AG10803 (cell line): ENCODE data around the gene IL6ST.

Experiments
- DNase-seq: peaks from one replicate; pipeline ENCODE4 v3.0.0; 2010; ENCODE audit warnings: low read depth
- H3K4me3 ChIP-seq: 2 replicates; pipeline ENCODE4 v1.5.1; 2011; ENCODE audit warnings: mild to moderate bottlenecking, low read length, control low read depth
- TF ChIP-seq, protein P1 (sequence below): conservative IDR thresholded peaks from 2 replicates; pipeline ENCODE4 v1.5.1; 2011; ENCODE audit warnings: mild to moderate bottlenecking, low read length, control low read depth, inconsistent platforms

IL6ST gene

DNA sequence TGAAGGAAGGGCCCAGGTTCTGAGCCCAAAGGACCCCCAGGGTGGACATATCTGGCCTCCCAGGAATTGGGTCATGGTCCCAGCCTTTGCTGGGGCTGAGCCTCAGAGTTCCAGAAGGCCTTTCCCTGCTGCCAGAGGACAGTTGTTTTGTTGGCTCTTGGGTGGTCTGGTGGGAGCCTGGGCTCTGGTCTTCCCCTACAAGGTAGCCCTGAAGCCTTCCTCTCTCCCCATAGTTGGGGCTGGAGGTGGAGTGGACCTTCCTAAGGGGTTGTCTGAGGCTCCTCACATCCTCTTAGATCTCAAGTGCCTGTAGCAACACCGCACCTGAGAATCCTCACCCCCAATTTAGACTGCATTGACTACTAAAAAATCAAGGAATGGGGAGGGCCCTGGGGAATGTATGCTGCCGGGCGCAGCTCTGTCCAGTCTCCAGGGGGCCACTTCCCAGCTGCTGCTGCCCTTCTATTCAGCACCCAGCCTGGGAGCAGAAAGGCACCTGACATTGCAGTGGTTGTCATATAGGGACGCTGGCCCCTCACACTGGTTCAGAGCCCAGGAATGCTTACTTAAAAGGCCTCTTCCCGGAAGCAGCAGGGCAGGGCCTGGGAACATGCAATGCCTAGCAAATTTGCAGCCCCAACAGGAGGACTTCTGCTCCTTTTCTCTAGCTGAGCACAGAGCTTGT, 77.2 kb downstream of the IL6ST start:
- DNase-seq = no peak
- TF ChIP-seq, protein P1, sequence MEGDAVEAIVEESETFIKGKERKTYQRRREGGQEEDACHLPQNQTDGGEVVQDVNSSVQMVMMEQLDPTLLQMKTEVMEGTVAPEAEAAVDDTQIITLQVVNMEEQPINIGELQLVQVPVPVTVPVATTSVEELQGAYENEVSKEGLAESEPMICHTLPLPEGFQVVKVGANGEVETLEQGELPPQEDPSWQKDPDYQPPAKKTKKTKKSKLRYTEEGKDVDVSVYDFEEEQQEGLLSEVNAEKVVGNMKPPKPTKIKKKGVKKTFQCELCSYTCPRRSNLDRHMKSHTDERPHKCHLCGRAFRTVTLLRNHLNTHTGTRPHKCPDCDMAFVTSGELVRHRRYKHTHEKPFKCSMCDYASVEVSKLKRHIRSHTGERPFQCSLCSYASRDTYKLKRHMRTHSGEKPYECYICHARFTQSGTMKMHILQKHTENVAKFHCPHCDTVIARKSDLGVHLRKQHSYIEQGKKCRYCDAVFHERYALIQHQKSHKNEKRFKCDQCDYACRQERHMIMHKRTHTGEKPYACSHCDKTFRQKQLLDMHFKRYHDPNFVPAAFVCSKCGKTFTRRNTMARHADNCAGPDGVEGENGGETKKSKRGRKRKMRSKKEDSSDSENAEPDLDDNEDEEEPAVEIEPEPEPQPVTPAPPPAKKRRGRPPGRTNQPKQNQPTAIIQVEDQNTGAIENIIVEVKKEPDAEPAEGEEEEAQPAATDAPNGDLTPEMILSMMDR = no peak

DNA sequence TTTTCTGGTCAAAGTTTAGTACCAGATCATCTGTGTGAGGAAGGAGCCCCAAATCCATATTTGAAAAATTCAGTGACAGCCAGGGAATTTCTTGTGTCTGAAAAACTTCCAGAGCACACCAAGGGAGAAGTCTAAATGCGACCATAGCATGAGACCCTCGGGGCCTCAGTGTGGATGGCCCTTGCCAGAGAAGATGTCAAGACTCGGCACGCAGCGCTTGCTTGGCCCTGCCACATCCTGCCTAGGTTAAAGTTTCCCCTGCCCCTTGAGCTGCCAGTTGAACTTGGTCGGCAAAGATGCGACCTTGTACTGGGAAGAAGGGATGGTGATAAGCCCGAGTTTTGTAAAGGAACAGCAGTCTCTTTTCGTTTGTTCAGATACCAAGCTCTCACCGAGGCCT, 77.8 kb downstream of the IL6ST start:
- H3K4me3 ChIP-seq = no peak overlapping the region
- TF ChIP-seq, protein P1 = no peak
- no peak for DNase-seq

More for the DNA sequence above, 77.2 kb downstream of the IL6ST start:
- no peak overlapping the region for H3K4me3 ChIP-seq

DNA sequence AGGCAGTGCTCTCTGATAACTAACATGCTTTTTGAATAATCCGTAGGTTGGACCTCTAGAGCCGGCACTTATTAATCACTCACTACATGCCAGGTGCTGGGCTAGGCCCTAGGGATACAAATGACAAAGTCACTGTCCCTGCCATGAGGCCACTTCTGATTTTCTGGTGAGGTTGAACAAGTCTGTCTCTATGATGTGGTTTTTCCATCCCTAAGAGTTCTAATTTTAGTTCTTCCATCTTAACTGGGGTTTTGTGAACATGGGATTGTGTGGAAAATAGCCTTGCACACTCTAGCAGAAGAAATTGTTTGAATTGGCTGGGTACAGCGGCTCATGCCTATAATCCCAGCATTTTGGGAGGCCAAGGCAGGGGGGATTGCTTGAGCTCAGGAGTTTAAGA, 79.0 kb downstream of the IL6ST start:
- TF ChIP-seq, protein P1 = no peak
- no peak overlapping the region for H3K4me3 ChIP-seq
- no peak for DNase-seq

DNA sequence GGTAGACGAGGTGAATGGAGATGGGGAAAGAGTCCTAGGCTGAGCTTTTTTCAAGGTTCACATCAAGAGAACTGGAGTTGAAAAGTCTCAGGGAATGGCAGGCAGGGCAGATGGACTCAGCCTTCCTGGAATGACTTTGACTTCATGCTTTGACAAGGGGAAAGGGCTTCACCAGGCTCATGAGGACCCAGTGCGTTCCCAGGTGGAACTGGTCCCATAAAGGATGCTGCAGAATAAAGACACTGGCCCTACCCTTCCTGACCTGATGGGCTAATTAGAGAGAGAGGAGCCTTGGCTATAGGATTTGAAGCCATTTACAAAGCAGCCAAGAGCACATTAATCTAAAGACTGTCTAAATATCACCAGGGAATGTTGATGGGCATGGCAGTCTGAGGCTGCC, 79.8 kb downstream of the IL6ST start:
- TF ChIP-seq, protein P1 = no peak
- no peak for DNase-seq
- H3K4me3 ChIP-seq = no peak overlapping the region

DNA sequence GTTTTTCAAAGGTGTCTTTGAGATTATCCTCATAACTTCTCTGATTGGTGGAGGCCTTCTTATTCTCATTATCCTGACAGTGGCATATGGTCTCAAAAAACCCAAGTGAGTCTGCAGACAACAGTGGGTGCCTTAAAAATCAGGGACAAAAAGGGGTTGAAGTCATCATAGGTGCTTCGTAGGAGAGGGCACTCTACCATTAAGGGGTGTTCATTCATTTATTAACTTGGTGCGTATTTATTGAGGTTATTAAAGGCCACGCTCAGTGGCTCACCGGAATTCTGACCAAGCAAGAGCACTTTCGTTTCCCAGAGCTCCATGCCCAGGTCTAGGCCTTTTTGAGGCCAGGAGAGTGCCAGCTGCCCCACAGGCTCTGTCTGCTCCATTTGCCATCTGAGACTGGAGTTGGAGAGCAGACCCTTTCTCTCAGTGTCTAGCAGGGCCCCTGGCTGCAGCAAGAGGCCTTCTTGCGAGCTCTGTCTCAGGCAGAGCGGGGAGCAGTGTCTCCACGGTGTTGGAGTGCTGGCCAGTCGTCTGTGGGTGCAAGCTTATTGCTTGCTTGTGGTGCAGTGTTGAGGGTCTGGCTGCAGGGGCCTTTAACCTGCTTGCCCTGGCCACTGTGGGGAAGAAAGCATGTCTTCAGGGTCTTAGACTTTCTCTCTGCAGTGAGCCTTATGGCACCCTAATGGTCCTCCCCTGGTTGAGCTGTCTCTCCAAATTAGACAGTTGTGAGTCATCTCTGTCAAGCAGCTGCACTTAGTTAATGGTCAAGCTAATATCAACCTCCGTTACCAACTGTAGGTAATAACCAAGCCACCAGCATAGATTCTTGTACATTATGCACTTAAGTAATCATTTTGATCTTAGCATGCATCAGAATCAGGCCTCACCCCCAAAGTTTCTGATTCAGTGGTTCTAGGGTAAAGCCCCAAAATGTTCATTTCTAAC, 81.0 kb downstream of the IL6ST start:
- TF ChIP-seq, protein P1 = no peak
- no peak overlapping the region for H3K4me3 ChIP-seq
- DNase-seq = no peak

DNA sequence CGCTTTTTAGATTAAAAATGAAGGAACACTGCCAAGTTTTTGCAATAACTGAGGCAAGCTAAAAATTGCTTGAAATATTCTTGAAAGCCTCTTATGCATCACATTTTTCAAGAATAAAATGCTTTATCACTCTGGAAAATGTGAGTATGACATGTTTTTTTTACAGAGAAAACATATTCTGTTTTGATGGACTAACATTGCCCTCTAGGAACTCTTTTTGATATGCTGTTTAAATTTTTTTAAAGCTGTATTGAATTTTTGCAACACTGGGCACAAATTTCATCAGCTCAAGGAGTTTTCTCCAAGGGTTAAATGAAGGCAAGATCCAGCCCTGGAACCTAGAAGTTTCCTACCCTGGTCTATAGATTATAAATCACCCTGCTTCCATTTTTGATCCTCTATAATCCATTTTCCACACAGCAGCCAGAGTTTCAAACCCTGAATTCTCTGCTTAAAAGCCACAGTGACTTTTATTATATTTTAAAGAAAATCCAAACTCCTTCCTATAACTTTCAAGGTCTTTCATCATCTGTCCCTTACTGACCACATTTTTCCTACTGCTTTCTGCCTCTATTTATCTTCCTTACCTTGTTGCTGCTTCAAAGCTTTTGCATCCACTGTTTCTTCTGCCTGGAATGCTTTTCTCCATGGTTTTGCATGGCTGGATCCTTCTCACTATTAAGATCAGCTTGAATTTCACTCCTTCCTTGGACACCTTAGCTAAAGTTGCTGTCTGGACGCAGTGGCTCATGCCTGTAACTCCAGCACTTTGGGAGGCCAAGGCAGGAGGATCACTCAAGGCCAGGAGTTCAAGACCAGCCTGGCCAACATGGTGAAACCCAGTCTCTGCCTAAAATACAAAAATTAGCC, 82.7 kb downstream of the IL6ST start:
- DNase-seq = peak; percentile 59
- no peak overlapping the region for H3K4me3 ChIP-seq
- TF ChIP-seq, protein P1 = peak; percentile 30; the same call in 1 of the 2 replicates
